HG02588 (cell line): ENCODE data around the gene FAM83D.
A peak's percentile ranks its signal among the peaks of the same experiment; 100 is the strongest.
"Not testable (repeated sequence)": the region's sequence is repeated elsewhere in the genome, so short reads cannot be mapped to it uniquely, and the experiment has no call there.

Experiments
- ATAC-seq: cut with Tn5 transposase; IDR thresholded peaks from one replicate; pipeline ENCODE4 v1.9.1; 2021; ENCODE audit warnings: mild to moderate bottlenecking, moderate library complexity; ENCODE audit not compliant: unreplicated experiment

The FAM83D gene

DNA sequence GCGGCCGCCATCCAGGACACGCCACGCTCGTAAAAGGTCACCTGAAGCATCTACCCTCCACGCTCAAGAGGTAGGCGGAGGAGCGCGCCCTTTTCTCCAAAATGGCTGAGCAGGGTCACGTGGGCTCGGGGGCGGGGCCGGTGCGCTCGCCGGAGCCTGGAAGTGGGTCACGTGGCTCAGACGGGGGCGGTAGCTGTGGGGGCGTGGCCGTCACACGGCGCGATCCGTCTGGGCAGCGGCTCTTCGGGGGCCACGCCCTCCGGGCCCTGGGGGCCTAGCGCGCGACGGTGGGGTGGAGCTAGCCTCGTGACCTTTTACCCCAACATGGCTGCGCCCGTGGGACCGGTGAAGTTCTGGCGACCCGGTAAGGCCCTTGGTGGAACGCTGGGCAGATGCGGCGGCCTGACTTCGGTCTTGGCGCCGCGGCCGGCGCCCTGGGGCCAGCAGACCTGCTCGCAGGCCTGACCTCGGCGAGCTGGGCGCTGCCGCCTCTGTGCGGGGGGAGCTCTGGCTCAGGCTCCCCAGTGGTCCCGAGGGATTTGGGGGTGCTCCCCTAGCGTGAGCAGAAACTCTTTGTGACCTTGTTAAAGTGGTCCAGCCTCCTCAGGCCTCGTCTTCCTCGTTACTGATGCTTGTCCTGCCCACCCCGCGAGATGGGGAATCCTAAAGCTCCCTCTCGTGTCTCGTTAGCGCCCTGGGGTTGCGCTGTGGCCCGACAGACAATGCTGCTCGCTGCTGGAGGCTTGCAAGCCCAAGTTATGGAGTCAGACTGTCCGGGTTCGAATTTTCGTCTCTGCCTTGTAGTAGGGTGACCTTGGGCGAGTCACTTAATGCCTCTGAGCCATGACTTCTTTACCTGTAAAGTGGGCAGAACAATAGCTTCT lies 36.1 kb downstream of the FAM83D start, which contains the start of gene DHX35:
DHX35 (plus strand) TSS at position 301 of the 884 bp plus-strand sequence; CDS start at position 325, 24 bp downstream.
- ATAC-seq: peak; percentile 94

DNA sequence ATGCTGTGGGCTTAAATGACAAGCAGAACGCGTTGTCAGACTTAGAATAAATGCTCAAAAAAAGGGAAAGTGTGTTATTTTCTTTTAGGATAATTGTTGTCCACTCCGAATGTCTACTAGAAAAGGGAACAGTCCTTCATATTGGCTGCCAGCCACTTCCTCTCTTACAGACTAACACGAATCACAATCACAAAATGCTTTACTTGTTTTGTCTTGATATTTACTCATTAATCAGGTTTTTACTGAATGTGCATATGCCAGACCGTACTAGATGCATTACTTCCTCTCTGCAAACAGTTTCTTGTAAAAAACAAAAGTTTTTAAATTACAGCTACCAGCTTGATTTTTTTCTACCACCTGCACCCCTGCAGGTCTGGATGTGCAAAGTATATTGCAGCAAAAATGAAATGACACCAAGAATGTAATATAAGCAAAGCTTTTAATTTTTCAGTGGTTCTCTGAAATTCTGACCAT lies 36.7 kb downstream of the FAM83D start:
- no peak for ATAC-seq

DNA sequence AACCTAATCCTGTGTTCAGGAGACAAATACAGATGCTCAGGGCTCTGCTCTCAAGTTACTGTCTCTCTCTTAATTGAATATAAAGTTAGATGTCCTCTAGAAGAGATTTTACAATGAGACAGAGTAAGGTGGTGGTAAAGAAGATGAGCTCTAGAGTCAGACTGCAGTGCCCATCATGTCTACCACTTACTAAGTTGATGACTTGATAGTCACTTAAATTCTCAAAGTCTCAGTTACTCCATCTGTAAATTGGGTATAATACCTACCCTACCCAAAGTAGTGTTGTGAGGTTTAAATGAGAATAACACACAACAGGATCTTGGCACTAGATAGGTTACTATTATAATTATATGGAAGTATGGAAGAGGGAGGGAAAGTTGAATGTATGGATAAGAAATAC lies 37.5 kb downstream of the FAM83D start:
- ATAC-seq: no peak

DNA sequence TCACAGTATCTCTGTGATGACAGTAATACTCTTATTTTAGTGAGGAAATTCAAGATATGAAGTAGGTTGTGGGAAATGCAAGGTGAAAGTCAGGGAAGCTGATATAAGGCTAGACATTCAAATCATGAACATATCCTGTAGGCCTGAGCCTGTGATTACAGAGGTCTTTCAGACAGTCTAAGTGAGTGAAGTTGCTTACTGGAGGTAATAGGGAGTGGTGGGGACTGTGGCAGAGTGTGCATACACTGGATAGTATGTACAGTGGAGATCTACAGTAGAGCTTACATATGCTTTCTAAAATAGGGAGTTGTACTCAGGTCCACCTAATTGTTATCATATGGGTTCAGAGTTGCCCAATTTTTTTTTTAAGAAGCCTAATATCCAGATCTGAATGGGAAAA lies 39.0 kb downstream of the FAM83D start:
- no peak for ATAC-seq

DNA sequence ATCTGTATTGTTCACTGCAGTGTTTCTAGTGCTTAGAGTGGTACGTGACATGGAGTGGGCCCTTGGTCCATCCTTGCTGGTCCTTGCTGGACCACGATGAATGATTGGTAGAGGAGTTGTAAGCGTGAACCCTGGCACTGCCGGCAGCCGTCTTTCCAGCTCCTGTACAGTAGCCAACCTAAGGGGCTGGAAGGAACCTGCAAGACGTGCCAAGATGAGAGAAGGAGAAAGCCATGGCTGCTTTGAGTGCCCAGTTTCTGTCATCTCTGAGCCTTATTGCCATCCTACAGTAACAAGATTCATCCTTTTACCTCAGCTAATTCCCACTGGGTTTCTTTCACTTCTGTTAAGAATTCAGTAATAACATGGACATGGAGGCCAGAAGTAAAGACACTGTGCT lies 41.9 kb downstream of the FAM83D start:
- ATAC-seq: no peak

DNA sequence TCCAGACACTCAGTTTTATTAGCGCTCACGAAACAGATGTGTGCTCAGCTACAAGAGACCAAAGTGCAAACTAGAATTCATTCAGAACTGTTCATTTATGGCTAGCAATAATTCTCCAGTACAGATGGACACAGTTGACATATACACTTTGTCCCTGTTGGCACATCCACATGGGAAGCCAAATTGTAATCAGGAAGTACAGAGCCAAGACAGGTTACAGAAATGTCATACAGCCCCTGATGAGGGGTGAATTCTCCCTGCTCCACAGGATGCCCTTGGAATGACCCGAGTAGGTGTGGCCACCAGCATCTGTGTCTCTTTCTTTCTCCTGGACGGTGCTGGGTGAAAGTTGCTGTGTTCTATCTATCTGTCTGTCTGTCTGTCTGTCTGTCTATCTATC lies 43.5 kb downstream of the FAM83D start:
- no peak for ATAC-seq

DNA sequence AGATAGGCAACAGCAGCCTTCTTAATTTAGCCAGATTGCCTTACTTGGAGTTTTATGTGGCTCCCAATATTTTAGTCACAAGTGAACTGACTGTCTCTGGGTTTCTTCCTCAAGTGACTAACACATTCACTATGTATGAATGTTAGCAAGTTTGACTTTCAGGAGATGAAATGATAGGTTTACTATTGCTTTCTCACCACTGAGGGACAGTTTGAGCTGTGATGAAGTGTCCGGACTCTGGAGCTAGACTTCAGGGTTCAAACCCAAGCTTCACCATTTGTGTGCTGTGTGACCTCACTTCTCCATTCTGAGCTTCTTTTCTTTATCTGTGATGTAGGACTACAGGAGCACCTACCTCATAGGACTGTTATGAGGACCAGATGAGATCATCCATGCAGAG lies 44.1 kb downstream of the FAM83D start:
- ATAC-seq: no peak

DNA sequence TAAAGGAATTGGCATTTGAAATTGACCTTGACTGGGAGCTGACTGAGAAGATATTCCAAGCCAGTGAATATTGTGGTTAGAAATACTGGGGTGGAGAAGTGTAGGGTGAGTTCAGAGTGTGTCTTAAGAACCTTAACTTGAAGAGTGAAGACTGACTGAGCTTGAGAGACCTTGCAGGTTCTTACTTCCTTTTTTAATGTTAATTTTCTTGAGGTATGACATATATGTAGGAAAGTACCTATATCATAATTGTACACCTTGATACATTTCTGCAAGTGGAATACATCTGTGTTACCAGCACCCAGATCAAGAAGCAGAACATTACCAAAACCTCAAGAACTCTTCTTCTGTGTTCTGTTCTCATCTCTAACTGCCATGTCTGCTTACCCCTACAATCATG lies 46.9 kb downstream of the FAM83D start:
- no peak for ATAC-seq

DNA sequence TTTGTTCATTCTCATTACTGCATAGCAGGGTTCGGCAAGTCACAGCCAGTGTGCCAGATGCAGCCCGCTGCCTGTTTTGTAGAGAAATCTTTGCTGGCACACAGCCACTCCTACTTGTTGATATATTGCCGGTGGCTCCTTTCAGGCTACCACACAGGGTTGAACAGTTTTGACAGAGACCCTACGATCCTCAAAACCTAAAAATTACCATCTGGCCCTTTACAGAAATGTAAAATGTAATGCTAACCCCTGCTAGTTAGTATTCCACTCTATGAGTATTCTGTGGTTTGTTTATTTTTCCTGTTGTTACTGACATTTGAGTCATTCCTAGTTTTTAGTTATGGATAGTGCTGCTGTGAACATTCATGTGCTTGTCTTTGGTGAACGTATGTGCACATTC lies 47.4 kb downstream of the FAM83D start:
- ATAC-seq: no peak

DNA sequence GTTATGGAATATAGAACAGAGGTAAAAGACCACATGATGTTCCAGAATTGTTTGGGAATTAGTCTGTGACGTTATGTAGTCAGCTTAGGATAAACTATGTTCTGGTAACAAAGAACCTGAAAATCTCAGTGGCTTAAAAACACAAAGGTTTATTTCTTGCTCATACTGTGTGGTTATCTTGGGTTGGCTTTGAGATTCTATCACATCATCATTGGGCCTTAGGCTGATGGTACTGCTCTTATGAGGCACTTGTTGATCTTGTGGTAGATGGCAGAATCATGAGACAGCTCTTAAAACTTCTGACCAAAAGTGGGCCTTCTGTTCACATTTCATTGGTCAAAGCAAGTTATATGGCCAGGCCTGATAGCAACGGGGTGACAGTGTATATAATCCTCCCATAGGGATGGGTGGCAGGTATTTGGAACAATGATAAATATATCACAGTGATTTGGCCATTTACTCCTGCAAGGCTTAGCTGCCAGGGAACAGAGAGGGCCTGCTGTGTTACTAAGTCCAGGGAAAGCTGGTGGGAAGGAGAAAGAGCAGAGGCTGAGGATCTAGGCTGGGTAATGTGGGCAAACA lies 49.4 kb downstream of the FAM83D start:
- no peak for ATAC-seq

DNA sequence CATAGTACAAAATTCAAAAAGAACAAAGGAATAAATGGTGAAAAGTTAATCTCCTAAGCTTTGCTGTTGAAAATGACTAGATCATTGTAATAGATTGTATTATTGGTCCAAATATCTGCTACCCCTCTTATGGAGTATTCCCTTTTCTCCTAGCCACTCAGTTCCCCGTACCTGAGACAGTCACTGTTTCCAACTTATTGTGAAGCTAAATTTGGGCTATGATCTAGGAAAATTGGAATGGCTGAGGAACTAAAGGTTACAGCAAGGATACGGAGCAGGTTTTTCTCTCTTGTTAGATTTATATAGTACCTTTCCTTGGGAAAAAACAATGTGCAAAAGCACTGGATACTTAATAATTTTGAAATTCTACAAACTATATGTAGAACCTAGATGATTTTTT lies 53.2 kb downstream of the FAM83D start:
- no peak for ATAC-seq

DNA sequence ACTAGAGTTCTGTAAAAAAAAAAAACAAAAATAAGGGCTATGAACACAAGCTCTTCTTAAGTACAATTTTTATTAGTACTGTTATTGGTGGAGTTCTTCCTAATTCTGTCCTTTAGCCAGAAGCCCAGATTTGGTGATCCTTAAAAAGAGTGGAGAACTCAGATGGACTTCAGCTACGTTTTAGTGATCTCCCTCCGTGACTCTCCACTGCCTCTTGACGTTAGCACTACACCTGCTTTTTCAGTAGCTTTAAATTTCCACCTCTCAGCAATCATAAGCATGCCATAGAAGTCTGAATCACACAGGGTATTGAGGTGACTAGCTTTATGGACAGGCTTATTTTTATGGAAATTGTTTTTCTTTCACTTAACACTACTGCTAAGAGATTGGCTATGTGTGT lies 53.6 kb downstream of the FAM83D start:
- no peak for ATAC-seq

DNA sequence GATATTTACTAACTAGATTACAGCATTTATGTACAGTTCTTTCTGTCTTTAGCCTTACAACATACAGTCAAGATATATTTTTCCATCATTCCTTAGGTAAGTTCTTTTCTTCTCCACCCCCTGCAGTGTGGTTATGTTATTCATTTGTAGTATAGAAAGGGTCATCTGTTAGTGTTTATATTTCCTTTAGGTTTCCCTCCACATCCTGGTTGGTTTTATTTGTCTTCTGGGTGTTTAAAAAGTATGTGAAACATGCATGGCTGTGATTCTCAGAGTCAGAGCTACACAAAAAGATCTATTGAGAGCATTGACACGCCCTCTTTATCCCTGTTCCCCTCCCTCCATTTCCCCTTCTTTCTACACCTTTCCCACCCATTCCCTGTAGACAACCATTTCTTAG lies 56.1 kb downstream of the FAM83D start:
- ATAC-seq: no peak

DNA sequence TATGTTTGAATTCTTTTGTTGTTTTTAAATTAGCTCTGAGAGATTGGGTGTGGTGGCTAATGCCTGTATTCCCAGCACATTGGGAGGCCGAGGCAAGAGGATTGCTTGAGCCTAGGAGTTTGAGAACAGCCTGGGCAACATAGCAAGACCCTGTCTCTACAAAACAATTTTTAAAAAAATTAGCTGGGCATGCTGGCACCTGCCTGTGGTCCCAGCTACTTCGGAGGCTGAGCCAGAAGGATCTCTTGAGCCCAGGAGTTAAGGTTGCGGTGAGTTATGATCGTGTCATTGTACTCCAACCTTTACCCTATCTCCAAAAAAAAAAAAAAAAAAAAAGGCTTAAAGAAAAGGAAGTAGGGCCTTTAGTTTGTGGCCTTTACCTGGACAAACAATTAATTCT lies 58.8 kb downstream of the FAM83D start:
- no peak for ATAC-seq

DNA sequence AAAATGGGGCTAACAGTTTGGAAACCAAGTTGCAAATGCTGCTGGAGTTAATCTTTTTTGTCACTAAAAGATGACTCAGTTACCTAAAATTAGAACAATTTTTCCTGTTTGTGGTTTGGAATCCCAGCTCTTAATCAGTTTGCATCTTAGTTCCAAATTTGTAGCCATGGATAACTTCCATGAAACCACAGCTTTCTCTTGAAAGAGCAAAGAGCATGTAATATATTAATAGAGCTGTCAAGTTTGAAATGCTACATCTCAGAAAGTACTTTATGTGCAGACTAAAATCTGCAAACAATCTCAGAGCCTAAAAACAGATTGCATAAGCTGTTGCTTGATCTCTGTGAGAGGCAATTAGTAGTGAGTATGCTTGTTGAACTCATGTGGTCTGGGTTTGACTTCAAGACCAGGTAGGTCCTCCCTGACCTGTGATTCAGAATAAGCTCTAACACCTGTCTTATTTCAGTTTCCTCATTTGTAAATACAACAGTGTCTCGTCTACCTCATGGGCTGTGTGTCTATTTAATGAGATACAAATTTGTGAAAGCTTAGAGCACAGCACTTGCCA lies 59.5 kb downstream of the FAM83D start:
- ATAC-seq: no peak

DNA sequence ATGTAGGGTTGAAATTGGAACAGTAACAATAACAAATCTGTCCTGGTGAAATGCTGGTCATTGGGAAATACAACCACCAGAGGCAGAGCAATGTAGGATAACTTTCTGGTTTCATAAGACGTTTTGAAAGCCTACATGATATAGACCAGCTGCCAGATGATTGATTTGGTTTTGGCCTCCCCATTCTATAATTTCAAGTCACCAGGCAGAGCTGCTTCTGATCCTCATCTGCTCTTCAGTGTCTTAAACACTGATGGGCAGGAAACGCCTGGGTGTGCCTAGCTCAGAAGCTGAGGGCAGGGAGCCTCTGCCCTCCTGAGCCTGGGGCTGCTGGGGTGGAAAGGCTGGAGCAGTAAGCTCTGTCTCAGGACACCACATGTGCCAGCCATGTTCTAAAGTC lies 60.4 kb downstream of the FAM83D start:
- ATAC-seq: no peak

DNA sequence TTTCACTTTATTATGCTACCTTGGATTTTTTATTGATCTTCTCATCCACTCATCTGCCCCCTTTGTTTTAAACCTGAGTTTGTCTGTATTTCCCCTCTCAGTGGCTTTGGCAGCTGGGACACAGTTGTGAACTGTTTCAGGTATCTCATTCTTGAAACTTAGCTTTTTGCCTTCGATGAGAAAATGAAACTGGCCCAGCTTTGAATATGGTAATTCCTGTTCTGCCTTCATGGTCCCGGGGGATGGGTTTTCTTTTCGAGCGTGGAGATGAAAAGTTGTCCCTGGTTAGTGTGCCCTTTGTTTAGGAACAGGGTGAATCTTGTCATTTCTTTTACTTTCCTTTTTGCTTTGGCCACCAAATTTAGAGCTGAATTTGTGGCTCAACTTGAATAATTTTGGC lies 61.6 kb downstream of the FAM83D start:
- ATAC-seq: peak; percentile 89

DNA sequence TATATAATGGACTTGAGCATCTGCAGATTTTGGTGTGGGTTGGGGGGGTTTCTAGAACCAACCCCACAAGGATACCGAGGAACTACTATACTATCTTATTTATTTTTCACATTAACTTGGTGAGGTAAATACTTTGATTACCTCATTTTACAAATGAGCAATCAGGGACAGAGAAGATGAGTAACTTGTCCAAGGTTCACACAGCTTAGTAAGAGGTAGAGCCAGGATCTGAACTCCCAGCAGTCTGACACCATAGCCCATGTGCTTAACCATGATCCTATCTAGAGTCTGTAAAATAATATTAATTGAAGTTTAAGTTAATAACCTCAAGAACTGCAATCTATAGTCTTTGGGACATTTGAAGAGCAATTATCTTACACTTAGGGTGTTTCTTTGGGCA lies 64.5 kb downstream of the FAM83D start:
- ATAC-seq: no peak

DNA sequence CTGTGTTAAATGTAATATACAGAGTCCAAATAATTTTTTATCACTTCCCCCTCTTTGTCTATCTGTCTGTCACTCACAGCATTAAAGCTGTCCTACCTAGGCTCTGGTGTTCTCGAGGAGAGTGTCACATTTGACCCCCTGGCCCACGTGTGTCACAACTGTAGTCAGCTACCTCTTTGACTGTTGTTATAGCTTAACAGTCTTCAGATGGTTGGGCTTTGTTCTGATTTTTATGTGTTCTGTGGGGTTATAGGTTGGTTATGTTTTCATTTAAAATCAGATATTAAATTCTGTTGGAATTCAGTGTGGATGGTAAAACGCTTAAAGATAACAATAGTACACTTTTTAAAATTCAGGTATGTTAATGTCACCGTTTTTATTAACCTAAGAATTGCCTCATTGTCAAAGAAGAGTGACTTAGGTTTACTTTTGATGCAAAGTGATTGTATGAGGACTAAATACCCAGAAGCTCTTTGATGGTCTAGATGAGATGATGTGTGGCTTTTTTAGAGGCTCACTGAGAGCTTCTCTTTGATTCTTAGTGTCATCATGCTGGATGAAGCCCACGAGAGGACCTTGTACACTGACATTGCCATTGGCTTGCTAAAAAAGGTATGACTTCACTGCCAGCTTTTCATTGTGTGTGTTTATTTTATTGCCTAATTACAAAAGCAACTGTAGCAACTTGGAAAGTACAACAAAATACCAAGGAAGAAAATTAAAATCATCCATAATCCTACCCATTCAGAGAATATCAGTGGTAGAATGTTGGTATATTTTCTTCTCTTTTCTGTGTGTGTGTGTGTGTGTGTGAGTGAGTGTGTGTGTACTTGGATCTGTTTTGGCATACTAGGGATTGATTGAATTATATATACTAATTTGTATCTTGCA lies 65.8 kb downstream of the FAM83D start:
- no peak for ATAC-seq

DNA sequence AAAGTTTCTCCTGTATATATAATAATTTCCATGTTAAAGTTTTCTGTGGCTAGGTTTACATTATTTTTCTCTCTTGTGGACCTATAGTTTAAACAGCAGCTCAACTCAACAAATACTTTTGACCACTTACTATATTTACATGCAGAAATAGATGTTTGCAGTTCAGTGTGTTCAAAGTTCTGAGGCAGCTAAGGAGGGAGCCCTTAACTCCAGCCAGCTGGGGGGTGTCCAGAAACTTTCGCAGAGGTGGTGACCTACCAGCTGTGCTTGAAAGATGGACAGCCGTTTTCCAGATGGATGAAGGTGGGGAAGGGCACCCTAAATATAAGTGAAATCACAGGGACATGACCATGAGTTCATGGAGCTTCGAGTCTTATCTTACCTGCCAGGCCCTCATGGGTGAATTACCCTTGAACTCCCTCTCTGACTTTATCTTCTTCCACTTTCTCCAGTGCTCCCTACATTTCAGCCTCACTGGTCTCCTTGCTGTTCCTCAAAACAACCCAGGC lies 69.4 kb downstream of the FAM83D start:
- ATAC-seq: no peak

DNA sequence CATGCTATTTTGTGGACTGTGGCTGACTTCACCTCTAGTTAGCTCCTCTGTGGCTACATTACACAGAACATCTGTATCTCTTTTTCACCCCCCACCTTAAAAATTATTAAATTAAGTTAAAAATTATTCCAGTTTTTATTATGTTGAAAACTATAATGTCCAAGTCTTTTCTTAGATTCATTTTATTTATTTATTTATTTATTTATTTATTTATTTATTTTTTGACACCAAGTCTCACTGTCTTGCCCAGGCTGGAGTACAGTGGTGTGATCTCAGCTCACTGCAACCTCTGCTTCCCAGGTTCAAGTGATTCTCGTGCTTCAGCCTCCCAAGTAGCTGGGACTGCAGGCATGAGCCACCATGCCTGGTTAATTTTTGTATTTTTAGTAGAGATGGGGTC lies 70.6 kb downstream of the FAM83D start:
- not testable (repeated sequence) for ATAC-seq
